ENCODE measurements around the gene DISP2.

DISP2 gene

GRCh38 chr15:40364251-40364650 lies 6.2 kb downstream of the DISP2 start:
- TF ChIP-seq EZH2 (IDR thresholded peaks at IDR 0.05; ENCODE audit: borderline replicate concordance, low read depth, low read length, severe bottlenecking) (no peak), CTCF (IDR thresholded peaks at IDR 0.05; ENCODE audit: borderline replicate concordance, extremely low read depth, low read length, poor library complexity, severe bottlenecking) (no peak)
- ATAC-seq (ENCODE audit: insufficient read depth, low read depth) = no peak
- no peaks in the 10 kb centered on the region for H3K27me3 ChIP-seq (ENCODE audit: insufficient read depth, low read length, poor library complexity)

GRCh38 chr15:40365016-40365415 lies 7.0 kb downstream of the DISP2 start:
- Histone ChIP-seq H3K27me3 (ENCODE audit: insufficient read depth, low read length, poor library complexity) (no peaks in the 10 kb centered on the region), H3K4me3 (ENCODE audit: low read depth in 1 of 2, low read length in 2 of 2) (no peak overlapping the region), H3K27ac (ENCODE audit: low read length) (no peak overlapping the region), H3K79me2 (ENCODE audit: insufficient read depth, low read length) (no peaks in the 10 kb centered on the region), H3K4me2 (ENCODE audit: insufficient read depth, low read length) (no peak overlapping the region), H4K20me1 (ENCODE audit: insufficient read depth, low read length) (no peaks in the 10 kb centered on the region), H2AFZ (ENCODE audit: low read depth, low read length) (no peak overlapping the region), H3K36me3 (ENCODE audit: insufficient read depth, low read length) (no peaks in the 10 kb centered on the region), H3K4me1 (ENCODE audit: insufficient read depth, low read length) (peaks cover 18% of the 10 kb centered on the region), H3K9me3 (ENCODE audit: insufficient read depth, low read length, severe bottlenecking) (no peaks in the 10 kb centered on the region), H3K9ac (ENCODE audit: low read depth, low read length) (no peak overlapping the region)
- ATAC-seq (ENCODE audit: insufficient read depth, low read depth) (no peak), DNase-seq (no peak)
- TF ChIP-seq CTCF (IDR thresholded peaks at IDR 0.05; ENCODE audit: borderline replicate concordance, extremely low read depth, low read length, poor library complexity, severe bottlenecking) (no peak), EZH2 (IDR thresholded peaks at IDR 0.05; ENCODE audit: borderline replicate concordance, low read depth, low read length, severe bottlenecking) (no peak)

More at GRCh38 chr15:40364251-40364650, 6.2 kb downstream of the DISP2 start:
- no peak overlapping the region for H3K4me3 ChIP-seq (ENCODE audit: low read depth in 1 of 2, low read length in 2 of 2)
- no peak overlapping the region for H2AFZ ChIP-seq (ENCODE audit: low read depth, low read length)
- H3K36me3 ChIP-seq (ENCODE audit: insufficient read depth, low read length) = no peaks in the 10 kb centered on the region
- DNase-seq = no peak
- H3K27ac ChIP-seq (ENCODE audit: low read length) = no peak overlapping the region
- H3K9me3 ChIP-seq (ENCODE audit: insufficient read depth, low read length, severe bottlenecking) = no peaks in the 10 kb centered on the region
- H3K4me2 ChIP-seq (ENCODE audit: insufficient read depth, low read length) = no peak overlapping the region
- H3K79me2 ChIP-seq (ENCODE audit: insufficient read depth, low read length) = no peaks in the 10 kb centered on the region
- H4K20me1 ChIP-seq (ENCODE audit: insufficient read depth, low read length) = no peaks in the 10 kb centered on the region
- H3K9ac ChIP-seq (ENCODE audit: low read depth, low read length) = no peak overlapping the region
- peaks cover 18% of the 10 kb centered on the region for H3K4me1 ChIP-seq (ENCODE audit: insufficient read depth, low read length)

DNA sequence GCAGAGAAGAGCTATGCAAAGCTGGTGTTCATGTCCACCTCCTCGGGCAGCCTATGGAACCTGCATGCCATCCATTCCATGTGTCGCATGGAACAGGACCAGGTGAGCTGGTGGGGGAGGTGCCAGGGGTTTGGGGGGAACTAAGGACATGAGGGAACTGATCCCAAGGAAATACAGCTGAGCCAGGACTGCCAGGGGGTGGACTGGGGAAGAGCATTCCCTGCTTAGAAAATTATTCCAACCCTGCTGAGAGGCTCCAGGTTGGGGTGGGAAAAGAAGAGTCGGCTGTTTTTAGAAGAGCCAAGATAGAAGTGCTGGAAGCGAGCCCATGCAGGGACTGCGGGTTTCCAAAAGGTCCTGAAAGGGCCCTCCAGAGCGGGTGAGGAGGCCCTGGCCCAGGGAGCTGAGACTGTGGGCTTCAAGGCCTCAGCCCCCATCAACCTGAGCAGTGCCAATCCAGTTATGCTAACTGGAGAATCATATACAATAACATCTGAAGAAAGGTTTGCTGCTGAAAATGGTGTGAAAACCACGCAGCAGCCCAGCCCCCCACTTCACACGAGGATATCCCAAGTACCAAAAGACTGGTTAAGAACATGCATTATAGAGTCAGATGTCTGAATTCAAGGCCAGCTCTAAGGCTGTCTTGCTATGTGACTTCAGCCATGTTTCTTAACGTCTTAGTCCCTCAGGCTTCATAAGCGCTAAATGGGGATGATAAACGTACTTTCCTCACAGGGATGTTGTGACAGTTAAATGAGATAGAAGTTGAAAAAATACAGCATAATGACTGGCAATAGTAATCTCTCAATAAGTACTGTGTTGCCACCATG lies 7.8 kb downstream of the DISP2 start:
- no peaks in the 10 kb centered on the region for H3K27me3 ChIP-seq (ENCODE audit: insufficient read depth, low read length, poor library complexity)
- no peak overlapping the region for H3K4me2 ChIP-seq (ENCODE audit: insufficient read depth, low read length)
- H4K20me1 ChIP-seq (ENCODE audit: insufficient read depth, low read length) = no peaks in the 10 kb centered on the region
- DNase-seq (no peak), ATAC-seq (ENCODE audit: insufficient read depth, low read depth) (no peak)
- no peak overlapping the region for H3K9ac ChIP-seq (ENCODE audit: low read depth, low read length)
- H3K4me1 ChIP-seq (ENCODE audit: insufficient read depth, low read length) = peaks cover 18% of the 10 kb centered on the region
- H3K4me3 ChIP-seq (ENCODE audit: low read depth in 1 of 2, low read length in 2 of 2) = no peak overlapping the region
- no peaks in the 10 kb centered on the region for H3K9me3 ChIP-seq (ENCODE audit: insufficient read depth, low read length, severe bottlenecking)
- H3K27ac ChIP-seq (ENCODE audit: low read length) = no peak overlapping the region
- no peak overlapping the region for H2AFZ ChIP-seq (ENCODE audit: low read depth, low read length)
- TF ChIP-seq EZH2 (IDR thresholded peaks at IDR 0.05; ENCODE audit: borderline replicate concordance, low read depth, low read length, severe bottlenecking) (no peak), CTCF (IDR thresholded peaks at IDR 0.05; ENCODE audit: borderline replicate concordance, extremely low read depth, low read length, poor library complexity, severe bottlenecking) (no peak)
- no peaks in the 10 kb centered on the region for H3K36me3 ChIP-seq (ENCODE audit: insufficient read depth, low read length)
- H3K79me2 ChIP-seq (ENCODE audit: insufficient read depth, low read length) = no peaks in the 10 kb centered on the region
